Stimulated activated CD4-positive, alpha-beta T cell treated with anti-CD3 and anti-CD28 coated beads, TNF-alpha, amount 100 ng/mL, for 1 hour (primary cell): ENCODE data around the gene GPM6B.

ENCODE experiments used
- DNase-seq, 3 donors: peaks; one replicate each; pipeline ENCODE4 v3.0.0-alpha.2; 2020; ENCODE audit warnings: low read depth in 3 of 3, low spot score in 1 of 3

Gene GPM6B, protein sequence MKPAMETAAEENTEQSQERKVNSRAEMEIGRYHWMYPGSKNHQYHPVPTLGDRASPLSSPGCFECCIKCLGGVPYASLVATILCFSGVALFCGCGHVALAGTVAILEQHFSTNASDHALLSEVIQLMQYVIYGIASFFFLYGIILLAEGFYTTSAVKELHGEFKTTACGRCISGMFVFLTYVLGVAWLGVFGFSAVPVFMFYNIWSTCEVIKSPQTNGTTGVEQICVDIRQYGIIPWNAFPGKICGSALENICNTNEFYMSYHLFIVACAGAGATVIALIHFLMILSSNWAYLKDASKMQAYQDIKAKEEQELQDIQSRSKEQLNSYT

DNA sequence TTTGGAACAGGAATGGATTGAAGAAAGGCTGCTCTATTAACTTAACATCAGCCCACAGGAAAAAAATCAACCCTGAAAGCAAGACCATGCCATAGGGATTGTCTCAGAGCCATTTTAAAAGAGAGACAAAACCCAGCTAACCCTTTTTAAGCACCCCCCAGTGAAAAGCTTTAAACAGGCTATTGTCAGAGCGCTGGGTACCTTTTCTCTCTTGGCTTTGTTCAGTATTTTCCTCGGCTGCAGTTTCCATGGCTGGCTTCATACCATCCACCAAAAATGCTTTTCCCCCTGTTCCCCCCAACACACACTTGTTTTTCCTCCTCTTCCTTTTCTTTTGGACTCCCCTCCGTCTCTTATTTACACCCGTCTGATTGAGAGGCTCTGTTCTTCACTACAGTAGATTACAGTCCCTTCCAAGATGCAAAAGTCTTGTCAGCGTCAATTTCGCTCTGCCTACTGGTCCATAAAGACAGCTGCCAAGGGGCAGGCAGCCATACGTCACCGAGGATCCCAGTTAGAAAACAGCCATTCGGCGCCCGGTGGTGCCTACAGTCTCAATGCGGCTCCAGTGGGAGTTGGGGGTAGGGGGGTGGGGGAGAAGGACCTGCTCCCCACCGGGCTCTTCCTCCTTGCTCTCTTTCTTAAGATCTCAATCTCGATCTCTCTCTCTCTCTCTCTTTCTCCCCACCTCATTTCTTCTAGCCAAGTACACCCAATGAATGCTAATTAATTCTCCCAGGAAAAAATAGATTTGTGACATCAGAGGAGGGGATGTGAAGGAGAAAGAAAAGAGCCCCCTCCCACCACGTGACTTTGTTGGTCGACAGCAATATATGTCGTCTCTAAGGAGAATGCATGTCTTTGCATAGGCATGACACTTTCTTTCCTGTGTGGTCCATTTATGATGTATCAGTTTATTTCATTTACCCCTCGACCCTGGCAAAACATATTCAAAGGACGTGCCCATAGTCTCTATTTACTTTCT lies at the start of gene GPM6B:
Gene GPM6B (minus strand): TSS at position 451 of the 985 bp plus-strand sequence. CDS start 189 bp downstream, at position 262.
- no peak for DNase-seq

DNA sequence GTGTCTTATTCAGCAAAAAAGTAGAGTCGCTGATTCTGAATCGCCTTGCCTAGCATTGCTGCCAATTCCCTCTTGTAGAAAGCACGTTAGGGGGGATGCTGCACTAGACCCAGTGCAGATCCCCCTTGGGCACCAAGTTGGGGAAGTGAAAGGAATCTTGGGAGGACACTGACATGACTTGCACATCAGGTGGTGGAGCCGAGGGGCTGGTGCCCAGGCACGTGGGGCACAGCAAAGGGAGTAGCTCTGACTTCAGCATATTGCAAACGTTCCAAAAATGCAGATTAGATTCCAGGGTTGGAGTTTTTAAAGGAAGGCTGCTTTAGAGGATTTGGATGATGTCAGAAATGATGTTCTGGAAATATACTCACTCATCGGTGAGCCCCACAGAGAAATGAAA lies 47.4 kb upstream of the GPM6B start:
- no peak for DNase-seq

DNA sequence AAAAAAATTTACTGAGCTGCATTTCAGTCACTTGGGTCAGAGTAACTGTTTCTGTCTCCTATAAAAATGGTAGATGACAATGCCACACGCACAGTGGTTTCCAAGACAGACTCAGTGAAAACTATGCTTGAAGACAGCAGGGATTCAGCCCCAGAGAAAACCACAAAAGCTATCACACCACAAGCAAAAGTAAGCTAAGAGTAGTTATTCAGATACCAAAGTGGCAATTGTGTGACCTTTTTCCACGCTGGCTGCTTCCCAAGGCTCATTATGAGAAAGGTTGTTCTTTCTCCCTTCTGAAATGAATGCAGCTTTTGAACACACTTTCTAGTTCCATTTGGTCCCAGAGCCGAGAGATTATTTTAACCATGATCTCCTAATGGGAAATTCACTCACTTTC lies 46.4 kb upstream of the GPM6B start:
- DNase-seq, result no peak

DNA sequence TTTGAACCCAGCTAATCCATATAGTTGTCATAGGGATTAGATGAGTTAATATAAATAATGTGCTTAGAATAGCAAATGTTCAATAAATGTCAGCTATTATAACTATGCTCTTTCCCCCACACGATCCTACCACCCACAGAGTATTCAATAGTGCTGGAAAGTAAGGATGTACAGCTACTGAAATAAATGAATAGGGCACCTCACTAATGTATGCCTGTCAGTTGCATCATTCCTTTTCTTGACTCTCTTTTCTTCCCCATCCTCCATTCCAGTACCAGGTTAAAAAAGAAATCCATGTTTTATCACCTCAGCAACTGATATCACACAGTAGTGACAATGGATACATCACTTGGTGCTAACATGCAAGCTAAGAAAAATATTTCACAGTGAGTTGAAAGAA lies 42.8 kb upstream of the GPM6B start:
- DNase-seq, result no peak

DNA sequence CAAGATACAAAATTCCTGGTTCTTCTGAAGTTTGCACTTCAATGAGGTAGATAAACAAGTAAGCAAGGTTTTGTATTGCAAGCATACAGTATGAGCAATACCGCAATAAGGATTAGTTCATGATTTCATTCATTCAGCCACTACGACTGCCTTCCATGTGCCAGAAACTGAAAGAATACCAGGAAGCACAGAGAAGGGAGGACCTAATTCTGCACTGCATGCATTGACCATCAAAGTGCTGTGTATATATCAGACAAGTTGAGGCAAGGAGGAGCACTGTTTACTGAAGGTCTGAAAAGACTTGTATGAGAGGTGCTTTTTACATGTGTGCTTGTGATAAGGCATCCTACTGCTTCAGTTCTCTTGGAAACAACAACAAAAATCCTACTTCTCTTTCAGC lies 40.9 kb upstream of the GPM6B start:
- no peak for DNase-seq

DNA sequence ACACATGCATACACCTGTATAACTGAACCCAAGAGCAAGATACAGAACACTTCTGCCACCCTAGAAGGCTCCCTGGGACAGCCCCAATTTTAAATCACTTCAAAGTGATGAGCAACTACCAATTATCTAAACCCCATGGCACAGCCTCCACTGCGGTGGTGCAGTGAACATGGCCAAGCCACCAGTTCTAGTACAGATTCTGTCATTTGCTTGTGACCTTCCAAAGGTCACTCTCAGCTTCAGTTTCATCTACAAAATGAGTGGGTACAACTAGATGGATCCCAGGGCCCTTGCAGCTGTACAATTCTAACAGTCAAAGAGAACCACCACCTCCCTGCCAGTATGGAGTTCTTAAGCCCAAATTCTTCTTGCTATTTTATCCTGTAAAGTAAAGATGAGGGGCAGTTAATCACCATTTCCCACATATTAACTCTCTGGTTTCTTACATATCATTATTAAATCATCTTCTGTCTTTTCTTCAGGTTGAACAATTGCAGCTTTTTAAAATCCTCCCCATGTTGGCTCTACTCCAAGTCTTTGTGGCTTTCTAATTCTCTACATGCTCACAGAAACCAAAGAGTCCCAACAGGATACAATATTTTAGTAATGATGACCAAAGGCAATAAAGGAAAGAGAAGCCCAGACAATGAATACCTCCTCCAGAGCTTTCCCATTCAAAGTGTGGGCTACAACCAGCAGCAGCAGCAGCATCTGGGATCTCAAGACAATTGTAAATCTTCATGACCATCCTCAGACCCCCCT lies 39.0 kb upstream of the GPM6B start:
- no peak for DNase-seq

DNA sequence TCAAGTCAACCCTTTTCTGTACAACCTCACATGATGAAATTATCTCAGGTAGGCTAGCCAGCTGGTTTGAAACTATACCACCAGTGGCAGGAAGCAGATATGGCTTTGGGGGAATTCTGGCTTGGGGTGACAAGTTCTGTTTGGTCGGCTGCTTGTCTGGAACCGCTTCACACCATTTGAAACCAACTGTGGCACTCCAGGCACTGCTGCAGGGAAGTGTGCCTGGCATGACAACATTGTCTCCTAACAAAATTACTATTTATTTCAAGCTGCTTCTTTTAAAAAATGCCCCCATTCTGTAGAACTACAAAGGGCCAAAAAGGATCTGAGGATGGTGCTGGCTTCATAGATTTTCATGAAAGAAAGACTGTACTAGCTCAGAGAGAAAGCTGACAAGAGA lies 37.1 kb upstream of the GPM6B start:
- DNase-seq, result no peak

DNA sequence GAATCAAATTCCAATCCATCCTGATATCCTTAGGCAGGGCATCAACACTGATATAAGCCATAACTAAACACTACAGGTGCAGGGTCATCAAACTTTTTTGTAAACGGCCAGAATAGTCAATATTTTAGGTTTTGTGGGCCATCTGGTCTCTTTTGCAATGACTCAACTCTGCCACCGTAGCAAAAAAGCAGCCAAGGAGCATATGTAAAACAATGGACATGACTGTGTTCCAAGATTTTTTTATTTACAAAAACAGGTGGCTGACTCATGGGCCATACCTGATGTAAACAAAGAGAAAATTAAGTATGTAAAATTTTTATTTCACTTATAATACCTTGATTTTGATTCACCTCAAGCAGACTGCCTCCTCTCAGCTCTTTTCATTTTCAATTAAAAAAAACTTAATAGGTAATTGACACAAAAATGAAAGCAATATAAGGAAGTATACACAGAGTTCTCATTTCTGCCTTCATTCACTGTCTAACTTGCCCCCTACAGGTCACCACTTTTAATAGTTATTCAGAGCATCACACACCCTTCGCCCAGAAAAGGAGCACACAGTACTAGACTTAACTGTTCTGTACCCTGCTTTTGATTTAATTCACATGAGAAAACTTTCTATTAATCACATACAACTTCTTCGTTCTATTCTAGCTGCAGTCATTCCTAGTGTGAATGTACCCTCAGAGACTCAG lies 35.3 kb upstream of the GPM6B start:
- DNase-seq, result no peak

DNA sequence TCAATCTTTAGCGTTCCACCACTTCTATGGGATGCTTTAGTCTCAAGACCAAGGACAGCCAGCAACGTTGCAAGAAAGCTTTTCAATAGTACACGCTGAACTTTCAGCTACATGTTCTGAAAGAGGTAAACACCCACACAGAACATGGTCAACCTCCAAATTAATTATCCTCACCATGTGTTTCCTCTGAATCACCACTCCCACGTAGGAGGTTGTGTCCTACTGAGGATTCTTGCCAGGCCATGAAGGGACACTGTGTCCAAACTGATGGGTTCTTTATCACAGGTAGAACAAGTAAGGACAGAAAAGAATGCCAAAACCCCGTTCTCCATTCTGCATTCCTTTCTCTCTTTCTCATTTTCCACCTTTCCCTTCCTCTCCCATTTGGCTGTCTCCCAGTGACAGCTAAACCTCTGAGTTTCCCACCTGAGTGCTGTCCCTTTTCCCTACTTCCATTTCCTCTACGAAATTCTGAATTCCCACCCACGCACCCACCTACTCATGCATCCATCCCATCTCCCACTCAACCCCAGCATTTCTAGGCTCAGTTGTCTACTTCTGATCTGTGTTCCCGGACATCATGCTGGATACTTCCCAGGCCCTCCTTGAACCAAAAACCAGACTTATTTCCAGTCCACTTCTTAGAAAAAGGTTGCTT lies 29.0 kb upstream of the GPM6B start:
- no peak for DNase-seq

DNA sequence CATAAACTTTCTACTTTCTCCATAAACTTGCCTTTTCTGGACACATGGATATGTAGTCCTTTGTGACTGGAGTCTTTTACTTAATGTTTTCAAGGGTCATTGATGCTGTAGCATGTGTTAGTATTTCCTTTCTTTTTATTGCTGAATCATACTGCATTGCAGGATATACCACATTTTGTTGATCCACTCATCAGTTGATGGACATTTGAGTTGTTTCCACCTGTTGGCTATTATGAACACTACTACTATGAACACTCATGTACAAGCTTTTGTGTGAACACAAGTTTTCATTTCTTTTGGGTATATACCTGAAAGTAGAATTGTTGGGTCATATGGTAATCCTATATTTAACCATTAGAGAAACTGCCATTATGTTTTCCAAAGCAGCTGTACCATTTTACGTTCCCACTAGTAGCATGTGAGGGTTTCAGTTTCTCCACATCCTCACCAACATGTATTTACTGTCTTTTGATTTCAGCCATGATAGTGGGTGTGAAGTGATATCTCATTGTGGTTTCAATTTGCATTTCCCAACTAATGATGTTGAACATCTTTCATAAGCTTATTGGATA lies 26.3 kb upstream of the GPM6B start:
- DNase-seq, result no peak

DNA sequence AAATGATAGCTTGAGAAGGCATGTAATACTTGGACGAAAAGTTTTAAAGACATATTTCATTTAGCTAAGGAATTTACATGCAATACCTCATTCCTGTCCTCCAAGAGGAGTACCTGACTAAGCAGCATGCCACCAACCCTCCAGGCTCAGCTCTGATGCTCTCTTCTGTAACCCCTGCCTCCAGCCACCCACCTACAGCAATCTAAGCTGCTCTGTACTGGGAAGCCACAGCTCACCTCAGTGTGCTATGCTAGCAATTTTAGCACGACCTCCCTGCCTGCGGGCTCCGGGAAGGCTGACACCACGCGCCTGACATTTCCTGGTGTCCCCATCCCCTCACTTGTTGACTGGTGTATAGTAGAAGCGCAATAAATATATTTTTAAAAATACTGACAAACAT lies 23.2 kb upstream of the GPM6B start:
- DNase-seq, result no peak

DNA sequence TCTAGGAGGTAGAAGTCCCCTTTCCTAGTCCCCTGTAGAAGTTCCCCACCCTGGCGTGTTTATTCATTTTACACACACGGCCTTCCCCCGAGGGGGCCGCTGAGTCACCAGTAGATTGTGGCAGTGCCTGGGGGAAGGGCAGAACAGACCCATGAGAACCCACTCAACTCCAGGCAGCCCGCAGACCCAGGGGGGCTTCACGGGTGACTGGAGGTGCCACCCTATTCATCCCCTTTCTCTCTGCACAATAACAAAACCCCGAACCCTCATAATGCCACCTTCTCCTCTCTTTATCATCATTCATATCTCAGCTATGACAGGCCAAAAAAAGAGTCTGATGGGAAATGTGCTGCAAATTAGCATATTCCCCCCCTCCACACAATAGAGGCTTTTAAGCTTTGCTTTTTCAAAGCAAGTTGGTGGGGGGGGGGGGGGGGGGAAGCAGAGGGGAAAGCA lies 20.4 kb upstream of the GPM6B start:
- DNase-seq, result no peak

DNA sequence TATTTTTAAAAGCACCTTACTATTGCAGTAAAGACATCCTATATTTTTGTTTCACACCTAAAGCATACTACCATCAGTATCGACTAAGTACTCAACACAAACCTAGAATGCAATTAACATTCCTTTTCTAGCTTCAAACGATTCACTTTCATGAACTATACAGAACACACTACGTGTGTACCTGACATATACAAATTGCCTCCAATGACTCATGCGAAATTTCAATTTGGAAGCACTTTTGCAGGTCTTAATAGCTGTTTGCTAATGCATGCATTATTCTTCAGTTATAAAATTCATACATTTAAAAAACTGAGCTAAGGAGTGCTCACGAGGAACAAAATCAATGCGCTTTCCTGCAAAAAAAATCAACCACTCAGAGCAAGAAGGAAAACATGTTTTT lies 19.7 kb upstream of the GPM6B start:
- DNase-seq, result no peak

DNA sequence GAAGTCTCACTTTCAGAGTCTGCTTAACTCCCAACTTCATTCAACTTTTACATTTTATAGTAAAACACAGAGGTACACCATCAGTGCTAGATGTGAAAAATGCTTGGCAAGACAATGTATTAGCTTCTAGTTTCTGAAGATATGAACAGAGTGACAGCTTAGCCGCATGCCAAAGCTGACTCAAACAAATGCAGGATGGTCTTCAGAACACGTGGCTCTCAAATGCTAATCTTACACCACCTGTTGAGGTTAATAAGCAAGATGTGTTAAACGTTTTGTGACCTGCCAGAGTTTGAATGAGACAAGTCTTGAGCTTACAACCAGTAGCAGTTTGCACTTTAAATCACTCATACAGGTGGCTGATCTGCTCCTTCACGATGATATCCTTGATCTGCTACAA lies 18.9 kb upstream of the GPM6B start:
- DNase-seq, result no peak

DNA sequence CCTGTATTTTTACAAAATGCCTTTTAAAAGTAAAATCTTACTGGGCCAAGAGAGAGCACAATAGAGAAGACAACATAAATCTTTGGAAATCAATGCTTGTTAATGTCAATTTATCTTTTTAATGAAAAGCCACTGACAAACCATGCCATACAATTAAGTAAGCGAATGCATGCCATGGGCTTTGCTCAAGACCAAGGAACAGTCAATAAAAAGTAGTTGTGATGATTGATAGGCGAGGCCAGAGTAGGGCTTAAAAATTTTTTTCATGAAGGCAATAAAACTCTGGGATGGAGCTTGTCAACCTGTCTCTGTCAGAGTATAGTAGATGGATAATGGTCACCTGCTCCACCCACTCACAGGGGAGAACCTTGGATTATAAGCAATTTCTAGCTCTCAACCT lies 17.5 kb upstream of the GPM6B start:
- no peak for DNase-seq

DNA sequence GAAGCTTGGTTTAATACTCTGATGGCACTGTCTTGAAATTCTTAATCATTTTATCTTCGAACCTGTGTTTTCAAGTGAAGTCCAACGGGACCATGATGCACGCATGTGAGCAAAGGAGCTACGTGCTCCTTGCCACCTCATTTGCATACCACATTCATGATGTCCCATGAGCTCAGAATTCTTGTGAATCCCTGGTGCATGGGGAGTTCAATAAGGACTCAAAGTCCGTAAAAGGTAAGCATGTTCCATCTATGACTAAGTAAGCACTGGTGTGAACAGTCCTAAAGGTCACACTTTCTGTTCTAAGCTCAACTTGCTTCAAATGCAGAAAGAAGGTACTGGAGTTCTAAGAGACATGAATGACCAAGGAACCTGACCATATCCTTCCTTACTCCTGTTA lies 13.1 kb upstream of the GPM6B start:
- no peak for DNase-seq

DNA sequence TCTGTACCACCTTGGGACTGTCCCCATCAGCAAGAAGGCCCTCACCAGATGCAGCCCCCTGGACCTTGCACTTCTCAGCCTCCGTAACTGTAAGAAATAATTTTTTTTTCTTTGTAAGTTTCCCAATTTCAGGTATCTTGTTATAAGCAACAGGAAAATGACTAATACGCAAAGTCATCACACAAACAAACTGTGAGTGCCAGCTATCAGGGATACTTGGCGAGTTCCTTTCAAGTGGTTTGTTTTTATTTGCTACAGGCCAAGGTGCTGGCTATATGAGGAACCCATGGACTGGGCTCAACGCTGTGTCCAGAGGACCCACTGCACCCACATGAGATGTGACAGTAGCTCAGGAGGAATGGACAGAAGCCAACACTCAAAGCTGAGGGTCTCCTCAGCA lies 11.5 kb upstream of the GPM6B start:
- DNase-seq, result no peak

DNA sequence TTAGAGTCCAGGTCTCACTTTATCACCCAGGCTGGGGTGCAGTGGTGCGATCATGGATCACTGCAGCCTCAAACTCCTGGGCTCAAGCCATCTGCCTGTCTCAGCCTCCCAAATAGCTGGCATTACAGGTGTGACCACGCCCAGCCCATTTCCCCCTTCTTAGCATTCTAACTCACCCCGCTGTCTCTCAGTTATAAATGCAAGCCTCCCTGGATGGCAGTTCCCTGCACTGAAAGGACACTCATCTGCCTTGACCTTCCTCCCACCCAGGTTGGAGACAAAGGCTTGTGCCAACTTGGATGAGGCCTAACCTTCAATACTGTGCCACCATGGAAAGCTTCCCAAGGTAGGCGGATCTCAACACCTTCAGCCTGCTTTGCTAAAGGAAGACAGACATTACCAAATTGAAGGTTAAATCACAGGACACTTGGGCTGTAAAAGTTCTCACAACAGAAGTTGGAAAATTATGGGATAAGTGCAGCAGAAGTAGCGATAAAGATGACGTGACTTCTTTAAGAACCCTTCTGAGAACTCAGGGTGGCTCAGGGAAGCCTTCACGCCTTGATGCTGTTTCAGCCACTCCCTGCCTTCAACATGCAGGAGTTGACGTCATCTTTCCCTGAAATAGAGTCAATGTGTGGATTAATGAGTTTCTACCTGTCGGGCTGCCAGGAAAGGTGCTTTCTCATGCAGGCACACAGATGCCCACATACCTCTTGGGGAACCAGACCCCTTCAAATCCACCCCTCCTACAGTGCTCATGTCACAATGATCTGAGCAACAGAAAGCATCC lies 10.6 kb upstream of the GPM6B start:
- DNase-seq, result no peak

DNA sequence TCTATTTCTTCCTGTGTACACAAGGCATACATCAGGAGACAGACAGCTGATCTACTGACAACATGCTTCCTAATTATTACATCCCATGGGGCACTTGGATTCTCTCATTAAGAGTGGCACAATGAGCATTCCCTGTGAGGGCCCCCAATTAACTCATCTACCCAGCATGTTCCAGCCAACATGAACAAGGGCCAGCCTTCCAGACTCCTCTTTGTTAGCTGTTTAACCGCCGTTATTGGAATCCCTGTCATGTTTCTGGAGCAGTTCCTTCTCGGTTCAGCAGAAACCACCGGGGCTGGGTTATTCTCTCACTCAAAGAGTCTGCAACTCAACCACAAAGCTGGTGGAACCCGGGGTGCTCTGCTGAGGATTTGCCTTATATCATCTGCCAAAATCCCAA lies 9.9 kb upstream of the GPM6B start:
- DNase-seq, result no peak
